Epithelial cell of proximal tubule (primary cell): ENCODE results near the gene RAD51B. TPM values are rescaled to one million over a fixed set of nuclear protein-coding genes. Genes with fewer than 3 reads are reported as not detected.
A peak's percentile ranks its signal among the peaks of the same experiment; 100 is the strongest.

Experiments used
- DNase-seq: peaks from one replicate; pipeline ENCODE4 v3.0.0-alpha.2; 2011; ENCODE audit warnings: low read depth
- H3K4me3 ChIP-seq: 2 replicates; pipeline ENCODE4 v1.5.1; 2011; ENCODE audit warnings: low read depth, mild to moderate bottlenecking, low read length
- total RNA-seq: library from RNA; depleted of rRNA; stranded (reverse); fragments of >200 nt; gene quantifications from 2 replicates; pipeline ENCODE4 v1.2.3, GENCODE V29; 2015
- TF ChIP-seq, protein P1 (sequence below): conservative IDR thresholded peaks from 2 replicates; pipeline ENCODE4 v1.5.1; 2012; ENCODE audit warnings: low read depth, mild to moderate bottlenecking, low read length

Gene RAD51B
- total RNA-seq, 1 donor from 2014 or later: 6.3 TPM

DNA sequence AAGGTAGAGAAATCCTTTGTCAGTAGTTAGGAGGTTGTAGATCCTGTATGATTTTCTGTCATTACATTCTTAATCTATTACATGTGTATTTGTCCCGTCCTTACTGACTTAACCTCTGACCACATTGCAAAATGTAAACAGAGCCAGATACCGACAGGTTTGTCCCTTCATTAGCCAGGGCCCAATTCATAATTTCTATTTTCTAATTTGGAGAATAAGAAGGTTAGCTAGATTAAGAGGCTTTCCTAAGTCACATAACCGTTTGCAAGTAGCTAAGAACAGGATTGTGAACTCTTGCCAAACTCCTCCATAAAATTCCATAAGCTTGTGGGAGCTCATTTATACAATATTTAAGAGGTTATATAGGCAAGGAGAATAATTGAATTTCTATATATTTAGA lies 352.6 kb downstream of the RAD51B start:
- TF ChIP-seq, protein P1, sequence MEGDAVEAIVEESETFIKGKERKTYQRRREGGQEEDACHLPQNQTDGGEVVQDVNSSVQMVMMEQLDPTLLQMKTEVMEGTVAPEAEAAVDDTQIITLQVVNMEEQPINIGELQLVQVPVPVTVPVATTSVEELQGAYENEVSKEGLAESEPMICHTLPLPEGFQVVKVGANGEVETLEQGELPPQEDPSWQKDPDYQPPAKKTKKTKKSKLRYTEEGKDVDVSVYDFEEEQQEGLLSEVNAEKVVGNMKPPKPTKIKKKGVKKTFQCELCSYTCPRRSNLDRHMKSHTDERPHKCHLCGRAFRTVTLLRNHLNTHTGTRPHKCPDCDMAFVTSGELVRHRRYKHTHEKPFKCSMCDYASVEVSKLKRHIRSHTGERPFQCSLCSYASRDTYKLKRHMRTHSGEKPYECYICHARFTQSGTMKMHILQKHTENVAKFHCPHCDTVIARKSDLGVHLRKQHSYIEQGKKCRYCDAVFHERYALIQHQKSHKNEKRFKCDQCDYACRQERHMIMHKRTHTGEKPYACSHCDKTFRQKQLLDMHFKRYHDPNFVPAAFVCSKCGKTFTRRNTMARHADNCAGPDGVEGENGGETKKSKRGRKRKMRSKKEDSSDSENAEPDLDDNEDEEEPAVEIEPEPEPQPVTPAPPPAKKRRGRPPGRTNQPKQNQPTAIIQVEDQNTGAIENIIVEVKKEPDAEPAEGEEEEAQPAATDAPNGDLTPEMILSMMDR: no peak
- H3K4me3 ChIP-seq: no peak overlapping the region
- no peak for DNase-seq

DNA sequence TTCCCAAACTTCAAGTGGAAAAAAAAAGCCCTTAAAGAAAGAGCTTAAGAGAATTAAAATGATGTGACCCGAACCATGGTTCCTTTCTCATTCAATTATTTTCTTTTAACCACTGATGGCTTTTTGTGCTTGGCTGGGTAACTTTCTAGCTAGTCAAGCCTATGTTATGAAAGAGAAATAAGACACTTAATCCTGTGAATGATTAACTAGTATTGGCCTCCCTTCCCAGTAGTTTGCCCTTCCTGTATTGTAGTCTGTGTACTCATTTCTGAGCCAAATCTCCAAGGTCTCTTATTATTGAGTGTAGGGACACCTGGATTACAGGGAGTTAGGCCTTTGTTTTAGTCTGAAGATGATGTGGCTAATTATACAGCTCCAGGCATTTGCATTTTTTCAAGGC lies 353.0 kb downstream of the RAD51B start:
- DNase-seq: peak; percentile 97
- H3K4me3 ChIP-seq: no peak overlapping the region
- TF ChIP-seq, protein P1: no peak

DNA sequence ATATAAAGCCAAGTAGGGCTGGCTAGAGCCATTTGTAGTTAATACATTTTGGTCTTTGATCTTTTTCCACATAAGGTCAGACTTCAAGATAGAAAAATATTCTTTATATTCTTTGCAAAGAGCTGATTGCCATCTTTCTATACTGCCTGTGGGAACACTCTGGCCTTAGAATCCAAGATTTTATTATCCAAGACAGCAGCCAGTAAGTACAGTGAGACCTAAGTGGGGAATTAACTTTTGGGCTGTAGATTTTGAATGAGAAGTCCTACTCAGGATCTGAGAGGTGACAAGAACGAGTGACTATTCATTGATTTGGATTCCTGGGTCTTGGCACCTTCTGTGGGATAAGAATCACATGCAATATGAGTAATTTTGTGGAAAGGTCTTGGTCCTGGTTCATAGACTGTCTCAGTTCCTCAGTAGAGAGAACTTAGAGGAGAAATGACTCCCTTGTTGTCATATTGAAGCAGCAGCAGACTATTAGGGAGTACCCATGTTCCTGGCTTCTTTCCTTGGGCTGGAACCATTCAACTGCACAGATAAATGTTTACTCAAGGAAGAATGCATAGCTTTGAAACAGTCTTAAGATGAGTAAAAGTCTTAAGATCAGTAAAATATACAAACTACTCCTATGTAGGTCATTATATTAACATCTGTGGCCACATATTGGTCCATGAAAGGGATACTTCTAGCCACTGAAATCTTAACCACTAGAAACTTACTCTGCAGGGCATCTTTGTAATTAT lies 353.8 kb downstream of the RAD51B start:
- peak; percentile 84 for DNase-seq
- H3K4me3 ChIP-seq: no peak overlapping the region
- TF ChIP-seq, protein P1: no peak

DNA sequence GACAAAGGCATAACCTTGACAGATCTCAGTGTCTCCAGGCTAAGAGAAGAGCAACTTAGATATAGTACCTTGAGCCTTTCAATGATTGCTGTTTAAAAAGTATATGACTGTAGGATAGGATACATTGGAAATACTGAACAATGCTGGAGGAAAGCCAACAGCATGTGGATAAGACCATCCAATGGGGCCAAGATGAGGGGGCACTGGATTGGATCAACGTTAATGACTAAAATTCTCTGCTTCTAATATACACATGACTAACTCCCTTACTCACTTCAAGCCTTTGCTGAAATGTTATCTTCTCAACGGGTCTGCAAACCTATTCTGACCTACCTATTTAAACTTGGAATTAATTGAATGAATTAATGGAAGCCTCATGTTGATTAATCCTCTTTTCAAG lies 354.9 kb downstream of the RAD51B start:
- no peak for DNase-seq
- TF ChIP-seq, protein P1: no peak

DNA sequence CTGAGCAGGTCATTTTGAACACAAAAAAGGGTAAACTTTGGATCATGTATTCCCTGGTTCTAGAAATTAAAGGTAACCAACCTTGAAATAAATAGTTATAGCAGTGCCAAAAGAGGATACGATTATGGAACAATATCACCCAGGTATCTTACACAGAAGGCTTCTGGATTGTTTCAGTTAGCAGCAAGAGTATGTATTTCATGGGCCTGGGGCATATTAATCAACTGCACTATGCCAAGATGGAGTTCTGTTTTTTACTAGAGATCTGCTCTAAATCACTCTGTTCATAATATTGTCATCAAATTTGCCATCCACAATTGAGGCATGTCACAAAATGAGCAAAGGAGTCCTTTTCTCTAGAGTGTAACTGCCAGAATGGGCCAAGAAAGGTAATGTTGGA lies 357.1 kb downstream of the RAD51B start:
- H3K4me3 ChIP-seq: no peak overlapping the region
- TF ChIP-seq, protein P1: no peak
- no peak for DNase-seq

More for the DNA sequence above, 354.9 kb downstream of the RAD51B start:
- no peak overlapping the region for H3K4me3 ChIP-seq

DNA sequence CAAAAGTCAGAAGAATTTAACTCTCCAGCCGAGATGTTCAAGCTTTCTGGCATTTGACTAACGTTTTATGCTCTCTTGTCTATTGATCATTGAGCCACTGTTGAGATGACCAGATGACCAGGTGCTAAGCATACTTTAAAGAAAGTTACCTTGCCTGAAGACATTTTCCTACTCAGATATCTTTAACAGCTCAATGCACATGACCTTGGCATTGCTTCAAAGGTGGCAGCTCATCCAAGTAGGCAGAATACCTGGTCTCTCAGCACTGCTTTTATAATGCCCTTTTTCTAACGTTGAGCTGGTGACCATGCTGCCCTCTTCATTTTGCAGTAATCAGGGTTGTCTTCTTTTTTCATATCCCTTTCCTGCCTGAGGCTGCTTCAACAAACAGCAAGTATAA lies 358.1 kb downstream of the RAD51B start:
- no peak for DNase-seq
- no peak overlapping the region for H3K4me3 ChIP-seq
- TF ChIP-seq, protein P1: no peak

DNA sequence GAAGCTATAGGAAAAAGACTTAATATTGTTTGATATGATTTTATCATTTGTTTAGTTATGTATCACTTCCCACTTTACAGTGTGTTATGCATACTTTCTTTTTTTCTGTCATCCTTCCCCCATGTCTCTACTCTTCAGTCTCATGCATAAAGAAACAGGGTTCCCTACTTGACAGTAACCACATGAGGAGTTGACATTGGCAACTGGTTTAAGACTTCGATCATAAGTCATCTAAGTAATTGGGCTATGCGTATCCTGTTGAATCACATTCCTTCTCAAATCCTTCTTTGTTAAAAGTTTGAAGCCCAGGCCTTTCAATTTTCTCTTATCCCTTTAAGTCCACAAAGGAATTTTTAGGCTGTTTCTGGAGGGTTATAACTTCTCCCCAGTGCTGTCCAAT lies 358.7 kb downstream of the RAD51B start:
- H3K4me3 ChIP-seq: no peak overlapping the region
- no peak for DNase-seq
- TF ChIP-seq, protein P1: no peak
